ENCODE results near the gene SOWAHA. TPM values are rescaled to one million over a fixed set of nuclear protein-coding genes. Genes with fewer than 3 reads are reported as not detected.

Gene SOWAHA
- total RNA-seq, 2 donors from 2014 or later: 0.13 TPM; not detected in 1

DNA sequence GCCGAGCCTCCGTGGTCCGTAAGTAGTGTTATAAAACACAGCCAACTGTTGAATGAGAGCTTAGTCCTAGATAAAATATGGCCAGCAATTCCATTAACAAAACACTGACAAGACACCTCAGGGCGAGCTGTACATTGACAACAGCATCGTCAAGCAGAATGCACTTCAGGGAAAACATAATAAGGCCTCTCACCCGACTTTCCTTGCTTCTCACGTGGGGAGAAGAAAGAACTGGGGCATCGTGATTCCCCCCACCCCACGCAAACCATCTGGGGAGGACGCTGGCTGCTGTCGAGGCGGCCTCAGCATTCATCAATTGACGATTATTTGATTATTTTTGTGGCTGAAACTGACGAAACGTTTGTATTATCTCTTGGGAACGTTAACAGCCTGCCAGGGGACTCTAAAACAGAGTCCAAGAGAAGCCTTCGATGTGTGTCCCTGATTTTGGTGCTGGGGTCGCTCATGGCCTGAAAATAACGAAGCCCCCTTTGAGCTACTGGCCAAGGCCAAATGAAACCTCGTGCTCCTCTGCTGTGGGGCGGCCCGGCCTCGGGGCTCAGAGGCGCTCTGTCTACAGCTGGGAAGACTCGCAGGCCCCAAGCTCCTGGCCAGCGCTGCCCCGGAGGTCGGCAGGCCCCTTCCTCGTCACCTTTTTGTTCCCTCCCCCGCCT lies 52.7 kb downstream of the SOWAHA start:
- H3K27me3 ChIP-seq (ENCODE audit: control insufficient read depth, insufficient read depth, low read length, poor library complexity, severe bottlenecking): peaks cover 20% of the 10 kb centered on the region
- Mint-ChIP-seq H3K4me3 (peak overlapping the region; percentile 92), H3K27ac (peak overlapping the region; percentile 99), H3K9me3 (no peaks in the 10 kb centered on the region), H3K4me1 (peaks cover 26% of the 10 kb centered on the region), H3K27me3 (ENCODE audit: insufficient read depth) (peaks cover 3% of the 10 kb centered on the region), H3K36me3 (ENCODE audit: low read depth) (peaks cover 16% of the 10 kb centered on the region)
- H3K4me3 ChIP-seq (ENCODE audit: low read length): peak overlapping the region; percentile 91
- peaks cover 30% of the 10 kb centered on the region for H3K36me3 ChIP-seq (ENCODE audit: control insufficient read depth, insufficient read depth, low read length)
- no peak for DNase-seq
- 53 to 81% methylated on average over 19 to 30 of the region's 30 CpGs for WGBS, 2 experiments (ENCODE audit: insufficient coverage in 1 of 2, insufficient read length in 1 of 2)
- H3K27ac ChIP-seq (ENCODE audit: low read depth, low read length): peak overlapping the region; percentile 91
- peak overlapping the region; percentile 95 for H3K9ac ChIP-seq (ENCODE audit: extremely low read depth, low read length, poor library complexity, severe bottlenecking)
- H3K4me1 ChIP-seq (ENCODE audit: control insufficient read depth, insufficient read depth, low read length): peaks cover 6% of the 10 kb centered on the region
- no peaks in the 10 kb centered on the region for H3K9me3 ChIP-seq (ENCODE audit: control insufficient read depth, low read length)
- TF ChIP-seq, protein P1, sequence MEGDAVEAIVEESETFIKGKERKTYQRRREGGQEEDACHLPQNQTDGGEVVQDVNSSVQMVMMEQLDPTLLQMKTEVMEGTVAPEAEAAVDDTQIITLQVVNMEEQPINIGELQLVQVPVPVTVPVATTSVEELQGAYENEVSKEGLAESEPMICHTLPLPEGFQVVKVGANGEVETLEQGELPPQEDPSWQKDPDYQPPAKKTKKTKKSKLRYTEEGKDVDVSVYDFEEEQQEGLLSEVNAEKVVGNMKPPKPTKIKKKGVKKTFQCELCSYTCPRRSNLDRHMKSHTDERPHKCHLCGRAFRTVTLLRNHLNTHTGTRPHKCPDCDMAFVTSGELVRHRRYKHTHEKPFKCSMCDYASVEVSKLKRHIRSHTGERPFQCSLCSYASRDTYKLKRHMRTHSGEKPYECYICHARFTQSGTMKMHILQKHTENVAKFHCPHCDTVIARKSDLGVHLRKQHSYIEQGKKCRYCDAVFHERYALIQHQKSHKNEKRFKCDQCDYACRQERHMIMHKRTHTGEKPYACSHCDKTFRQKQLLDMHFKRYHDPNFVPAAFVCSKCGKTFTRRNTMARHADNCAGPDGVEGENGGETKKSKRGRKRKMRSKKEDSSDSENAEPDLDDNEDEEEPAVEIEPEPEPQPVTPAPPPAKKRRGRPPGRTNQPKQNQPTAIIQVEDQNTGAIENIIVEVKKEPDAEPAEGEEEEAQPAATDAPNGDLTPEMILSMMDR (conservative IDR thresholded peaks at IDR 0.05): no peak

Other genes starting within 250 kb of the SOWAHA start
- gene IL13, start 155.1 kb upstream of the SOWAHA start, total RNA-seq: not detected
- gene IL4, start 139.3 kb upstream of the SOWAHA start, total RNA-seq: not detected
- gene KIF3A, start 75.8 kb upstream of the SOWAHA start, total RNA-seq: 10 to 100 TPM; 19.6 to 25.2 TPM
- 1 to 10 TPM; 1.2 to 1.3 TPM for gene CCNI2, start 65.9 kb upstream of the SOWAHA start, total RNA-seq
- gene SEPTIN8, start 36.1 kb upstream of the SOWAHA start, total RNA-seq: 10 to 100 TPM; 49.0 to 56.7 TPM
- gene SHROOM1, start 17.3 kb downstream of the SOWAHA start, total RNA-seq: 10 to 100 TPM in 1 of 2 donors, 1 to 10 TPM in 1; 6.6 to 14.4 TPM
- gene GDF9, start 53.2 kb downstream of the SOWAHA start, total RNA-seq: under 1 TPM; 0.26 to 0.33 TPM
- 100 to 1,000 TPM; 261 to 286 TPM for gene UQCRQ, start 53.3 kb downstream of the SOWAHA start, total RNA-seq
- under 1 TPM; 0.92 to 0.95 TPM for gene LEAP2, start 60.4 kb downstream of the SOWAHA start, total RNA-seq
- 100 to 1,000 TPM; 107 to 108 TPM for gene AFF4, start 150.3 kb downstream of the SOWAHA start, total RNA-seq
- gene ZCCHC10, start 213.2 kb downstream of the SOWAHA start, total RNA-seq: 10 to 100 TPM; 35.1 to 36.6 TPM
- 100 to 1,000 TPM; 245 to 287 TPM for gene HSPA4, start 238.7 kb downstream of the SOWAHA start, total RNA-seq